Islet precursor cell (in vitro differentiated cells): ENCODE results near the gene SEPTIN8.
A peak's percentile ranks its signal among the peaks of the same experiment; 100 is the strongest.

ENCODE experiments used
- DNase-seq: peaks from one replicate; pipeline ENCODE4 v3.0.0-alpha.2; 2018

SEPTIN8 gene

GRCh38 chr5:132779961-132780360, 2.9 kb upstream of the SEPTIN8 start:
- peak; percentile 22 for DNase-seq

GRCh38 chr5:132778856-132779255, 1.8 kb upstream of the SEPTIN8 start:
- no peak for DNase-seq

GRCh38 chr5:132778129-132778528, 1.1 kb upstream of the SEPTIN8 start:
- DNase-seq, result no peak

GRCh38 chr5:132776938-132777208, 166 bp downstream of the SEPTIN8 start:
- no peak for DNase-seq

DNA sequence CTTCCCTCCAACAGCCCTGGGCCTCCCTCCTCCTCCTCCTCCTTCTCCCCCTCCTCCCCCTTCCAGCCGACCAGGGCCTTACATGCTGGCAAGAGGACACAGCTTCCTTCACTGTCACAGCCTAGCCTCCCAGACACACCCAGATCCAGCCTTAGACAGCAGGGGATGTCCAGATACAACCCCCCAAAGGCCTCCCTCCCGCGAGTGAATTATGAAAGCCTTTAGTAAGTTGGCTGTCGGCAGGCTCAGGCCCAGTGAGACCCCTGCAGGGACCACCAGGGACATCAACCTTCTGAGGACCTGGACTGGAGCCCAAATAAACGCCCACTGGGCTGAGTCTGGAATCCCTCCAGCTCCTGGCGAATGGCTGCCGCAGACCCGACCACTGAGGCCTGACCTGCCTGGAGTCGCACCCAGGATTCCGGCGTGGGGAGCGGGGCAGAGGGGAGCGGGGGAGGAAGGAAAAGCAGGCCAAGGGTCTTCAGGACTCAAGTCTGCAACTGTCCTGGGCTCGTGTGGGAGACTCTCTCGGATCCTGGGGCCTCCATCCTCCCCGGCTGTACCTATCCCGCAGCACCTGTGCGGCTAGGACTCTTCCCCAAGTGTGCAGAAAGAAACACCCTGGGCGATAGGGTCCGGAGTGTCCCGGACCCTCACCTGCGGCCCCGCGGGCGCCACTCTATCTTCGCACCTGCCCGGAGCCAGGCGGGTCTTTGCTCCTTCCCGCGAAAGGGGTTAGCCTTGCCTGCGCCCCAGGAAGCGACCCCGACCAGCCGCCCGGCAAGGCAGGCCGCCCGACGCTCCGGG, 705 bp downstream of the SEPTIN8 start:
- peak; percentile 84 for DNase-seq

DNA sequence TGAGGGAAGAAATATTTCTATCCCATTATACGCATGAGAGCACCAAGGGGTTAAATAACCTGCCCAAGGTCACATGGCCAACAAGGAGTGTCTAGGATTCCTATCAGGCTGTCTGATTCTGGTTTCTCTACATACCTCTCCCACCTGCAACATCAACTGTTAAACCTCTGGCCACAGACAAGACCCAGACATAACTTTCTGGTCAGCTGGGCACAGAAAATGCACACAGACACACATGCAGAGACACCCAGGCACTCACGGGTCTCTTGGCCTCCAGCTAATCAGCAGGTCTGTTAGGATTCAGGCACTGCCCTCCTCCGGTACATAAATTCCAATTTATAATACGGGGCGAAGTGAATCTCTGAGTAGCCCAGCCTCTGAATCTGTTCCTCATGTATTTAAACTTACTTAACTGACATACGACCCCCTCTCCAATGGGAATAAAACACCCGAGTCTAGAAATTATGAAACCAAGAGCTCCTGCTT, 1.5 kb downstream of the SEPTIN8 start:
- DNase-seq, result peak; percentile 93

DNA sequence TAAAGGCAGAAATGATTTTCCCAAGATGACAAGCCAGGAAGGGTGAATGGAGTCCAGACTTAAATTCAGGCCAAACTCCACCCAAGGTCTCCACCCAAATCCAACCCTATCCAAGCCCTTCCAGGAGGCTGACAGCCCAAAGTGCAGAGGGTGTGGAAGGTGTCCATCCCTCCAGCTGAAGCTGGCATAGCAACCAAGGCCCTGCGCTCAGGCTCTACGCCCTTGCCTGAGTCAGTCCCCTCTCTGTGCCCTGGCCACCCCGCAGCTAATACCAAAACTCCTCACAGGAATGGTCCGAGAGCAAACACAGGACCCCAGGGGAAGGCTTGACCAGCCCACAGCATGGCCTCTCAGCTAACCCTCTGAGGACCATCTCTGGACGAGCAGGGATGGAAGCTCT, 2.1 kb downstream of the SEPTIN8 start:
- no peak for DNase-seq

GRCh38 chr5:132774406-132774805, 2.6 kb downstream of the SEPTIN8 start:
- no peak for DNase-seq

- DNase-seq, result no peak
Observed at GRCh38 chr5:132773601-132774355, 3.3 kb downstream of the SEPTIN8 start.

- DNase-seq, result no peak
Observed at GRCh38 chr5:132773114-132773513, 3.9 kb downstream of the SEPTIN8 start.

GRCh38 chr5:132772291-132773070, 4.6 kb downstream of the SEPTIN8 start:
- DNase-seq, result peak; percentile 70

GRCh38 chr5:132771503-132771998, 5.5 kb downstream of the SEPTIN8 start:
- DNase-seq, result peak; percentile 98

GRCh38 chr5:132770476-132771159, 6.4 kb downstream of the SEPTIN8 start:
- DNase-seq, result peak; percentile 35

GRCh38 chr5:132768485-132768868, 8.6 kb downstream of the SEPTIN8 start:
- DNase-seq, result peak; percentile 38

DNA sequence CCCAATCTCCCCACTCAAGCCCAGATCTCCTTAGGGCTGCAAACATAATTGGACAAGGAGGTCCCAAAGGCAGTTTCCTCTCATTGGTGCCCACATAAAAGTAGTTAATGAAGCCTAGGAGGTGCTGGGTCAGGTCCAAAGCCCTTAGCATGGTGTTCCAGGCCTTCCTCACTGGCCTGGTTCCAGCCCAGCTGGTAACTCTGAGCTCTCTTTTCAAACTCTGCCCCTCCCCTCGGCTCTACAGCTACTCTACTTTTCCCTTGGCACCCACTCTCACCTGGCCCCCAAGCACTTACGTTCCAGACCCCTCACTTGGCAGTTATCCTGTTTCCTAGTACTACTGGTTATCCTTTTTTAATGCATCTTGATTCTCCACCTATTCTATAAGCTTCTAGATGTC, 9.9 kb downstream of the SEPTIN8 start:
- peak; percentile 22 for DNase-seq

DNA sequence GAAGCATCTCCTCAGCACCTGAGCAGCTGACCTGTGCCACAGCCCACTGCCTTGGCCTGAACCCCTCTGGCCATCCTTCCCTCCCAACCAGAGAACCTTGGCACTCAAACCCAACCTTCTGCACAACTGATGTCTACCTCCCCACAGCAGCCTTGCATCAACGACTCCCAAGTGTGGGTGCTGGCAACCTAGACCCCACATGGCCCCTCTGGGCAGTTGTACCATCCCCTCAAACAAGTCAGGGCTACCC, 10.3 kb downstream of the SEPTIN8 start:
- DNase-seq, result no peak

GRCh38 chr5:132766020-132766805, 10.8 kb downstream of the SEPTIN8 start:
- DNase-seq, result peak; percentile 57

GRCh38 chr5:132765311-132766019, 11.6 kb downstream of the SEPTIN8 start:
- DNase-seq, result peak; percentile 48

- DNase-seq, result peak; percentile 50
Observed at GRCh38 chr5:132764671-132765238, 12.3 kb downstream of the SEPTIN8 start.

GRCh38 chr5:132764051-132764450, 13.0 kb downstream of the SEPTIN8 start:
- DNase-seq, result peak; percentile 28
